ENCODE data around the gene ANTXR2. TPM values are rescaled to one million over a fixed set of nuclear protein-coding genes. Genes with fewer than 3 reads are reported as not detected.
A peak's percentile ranks its signal among the peaks of the same experiment; 100 is the strongest.

ANTXR2 gene
- total and polyA plus RNA-seq, 2 of the 13 experiments (the other 11 are each of a cell fraction or from before 2014, with no cell fraction given): 4.6 to 14.5 TPM

DNA sequence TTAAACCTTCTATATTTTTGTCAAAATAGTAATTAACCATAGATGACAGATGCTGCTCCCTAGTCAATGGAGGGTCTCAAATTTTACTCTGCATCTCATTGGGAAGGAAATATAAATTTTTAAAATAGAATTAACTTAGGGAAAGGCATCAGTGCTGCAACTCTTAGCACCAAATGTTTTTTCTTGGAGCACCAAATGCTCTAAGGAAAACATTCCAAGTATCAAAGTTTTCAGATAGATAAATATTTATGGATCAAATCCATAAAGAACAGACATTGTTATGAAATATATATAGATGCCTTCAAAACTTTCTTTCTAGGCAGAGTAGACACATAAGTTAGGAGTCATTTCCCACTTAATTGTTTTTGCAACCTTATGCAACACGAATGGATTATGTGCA lies 168.7 kb downstream of the ANTXR2 start (continued):
- no peak for TF ChIP-seq EP300 (IDR thresholded peaks at IDR 0.05; ENCODE audit: low read depth in 2 of 2, low read length in 2 of 2)
- TF ChIP-seq EP300 (CRISPR knock-in tag; IDR thresholded peaks at IDR 0.05; ENCODE audit: borderline replicate concordance): no peak

DNA sequence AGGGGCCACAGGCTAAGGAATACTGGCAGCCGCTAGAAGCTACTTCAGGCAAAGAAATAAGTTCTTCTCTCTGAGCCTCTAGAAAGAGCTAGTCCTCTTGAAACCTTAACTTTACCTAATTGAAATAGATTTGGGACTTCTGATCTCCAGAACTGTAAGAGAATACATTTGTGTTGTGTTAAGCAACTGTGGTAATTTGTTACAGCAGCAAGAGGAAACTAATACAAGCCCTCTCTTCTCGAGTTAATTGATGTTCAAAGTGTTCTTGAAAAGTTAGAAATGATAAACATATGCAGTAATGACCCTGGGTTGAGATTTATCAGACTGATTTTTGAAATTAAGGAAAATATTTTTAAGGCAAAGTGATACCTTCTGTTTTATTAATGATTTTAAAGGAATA lies 172.8 kb downstream of the ANTXR2 start:
- H4K20me1 ChIP-seq (ENCODE audit: insufficient read depth, low read length): no peaks in the 10 kb centered on the region
- H3K4me2 ChIP-seq (ENCODE audit: low read depth, low read length): no peak overlapping the region
- no peak overlapping the region for H3K9ac ChIP-seq (ENCODE audit: insufficient read depth, low read depth, low read length)
- no peak overlapping the region for H3K4me3 ChIP-seq (replicated peaks in 1 of 3; ENCODE audit: insufficient read depth in 1 of 3, low read depth in 2 of 3, low read length in 3 of 3)
- DNase-seq (ENCODE audit: low spot score) (no peak), FAIRE-seq (no peak), ATAC-seq (no peak)
- in situ Hi-C loops (cut with HindIII; ENCODE audit: extremely low pct_ligation_motif_present, low pct_unique_long_range_greater_than_20kb): loop anchor here (25.0 kb wide), 1 partner anchor 312 kb away; no protein-coding TSS in a partner anchor
- POLR2A ChIA-PET: no interaction called here
- no peaks in the 10 kb centered on the region for H3K9me3 ChIP-seq (ENCODE audit: low read length)
- no peak overlapping the region for H3K27ac ChIP-seq (ENCODE audit: extremely low read length, insufficient read depth, low read length)
- TF ChIP-seq, protein P1, sequence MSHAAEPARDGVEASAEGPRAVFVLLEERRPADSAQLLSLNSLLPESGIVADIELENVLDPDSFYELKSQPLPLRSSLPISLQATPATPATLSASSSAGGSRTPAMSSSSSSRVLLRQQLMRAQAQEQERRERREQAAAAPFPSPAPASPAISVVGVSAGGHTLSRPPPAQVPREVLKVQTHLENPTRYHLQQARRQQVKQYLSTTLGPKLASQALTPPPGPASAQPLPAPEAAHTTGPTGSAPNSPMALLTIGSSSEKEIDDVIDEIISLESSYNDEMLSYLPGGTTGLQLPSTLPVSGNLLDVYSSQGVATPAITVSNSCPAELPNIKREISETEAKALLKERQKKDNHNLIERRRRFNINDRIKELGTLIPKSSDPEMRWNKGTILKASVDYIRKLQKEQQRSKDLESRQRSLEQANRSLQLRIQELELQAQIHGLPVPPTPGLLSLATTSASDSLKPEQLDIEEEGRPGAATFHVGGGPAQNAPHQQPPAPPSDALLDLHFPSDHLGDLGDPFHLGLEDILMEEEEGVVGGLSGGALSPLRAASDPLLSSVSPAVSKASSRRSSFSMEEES (CRISPR knock-in tag; IDR thresholded peaks at IDR 0.05): no peak
- TF ChIP-seq ZNF12 (CRISPR knock-in tag; IDR thresholded peaks at IDR 0.05): peak; percentile 92
- no peak for TF ChIP-seq HOXA3 (CRISPR knock-in tag; IDR thresholded peaks at IDR 0.05)
- TF ChIP-seq FOXP1 (IDR thresholded peaks at IDR 0.05): no peak
- TF ChIP-seq FOXP1 (CRISPR knock-in tag; IDR thresholded peaks at IDR 0.05): no peak
- H3K79me2 ChIP-seq (ENCODE audit: insufficient read depth, low read length): no peaks in the 10 kb centered on the region
- no peaks in the 10 kb centered on the region for H3K4me1 ChIP-seq (ENCODE audit: insufficient read depth, low read length)
- intact Hi-C loops (cut with micrococcal nuclease; ENCODE audit: unreplicated experiment): no loop called here
- H3K27me3 ChIP-seq (ENCODE audit: control insufficient read depth in 1 of 2, insufficient read depth in 2 of 2, low read length in 2 of 2): no peaks in the 10 kb centered on the region
- H2AFZ ChIP-seq (ENCODE audit: low read length): no peak overlapping the region
- no peaks in the 10 kb centered on the region for H3K36me3 ChIP-seq (replicated peaks in 1 of 2; ENCODE audit: control insufficient read depth in 1 of 2, insufficient read depth in 2 of 2, low read length in 2 of 2)
- CTCF ChIA-PET (ENCODE audit: low intra/inter-chr PET ratio, low total read pairs): no interaction called here
- 48% methylated on average over 2 of the region's 2 CpGs for WGBS (ENCODE audit: low lambda C conversion rate)
- BruUV-seq (replicated peaks): no TSS peak

DNA sequence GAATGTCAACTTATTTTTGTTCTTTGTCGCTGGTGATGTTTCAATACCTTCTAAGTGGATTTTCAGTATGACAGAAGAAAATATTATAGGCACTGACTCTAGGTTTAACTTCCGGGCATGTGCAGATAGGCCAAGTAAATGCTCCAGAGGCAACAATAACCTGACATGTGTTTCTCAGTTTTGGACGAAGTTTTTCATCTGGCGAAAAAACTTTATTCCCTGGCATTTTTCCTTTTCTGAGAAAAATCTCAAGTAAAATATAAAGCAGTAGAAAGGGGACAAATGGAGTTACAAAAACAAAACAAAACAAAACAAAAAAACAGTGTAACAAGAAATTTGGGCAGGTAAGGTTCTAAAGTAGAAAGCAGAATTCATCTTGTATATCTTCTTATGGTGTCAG lies 173.5 kb downstream of the ANTXR2 start:
- Histone ChIP-seq H3K4me2 (ENCODE audit: low read depth, low read length) (no peak overlapping the region), H4K20me1 (ENCODE audit: insufficient read depth, low read length) (no peaks in the 10 kb centered on the region), H2AFZ (ENCODE audit: low read length) (no peak overlapping the region), H3K79me2 (ENCODE audit: insufficient read depth, low read length) (no peaks in the 10 kb centered on the region), H3K9me3 (ENCODE audit: low read length) (no peaks in the 10 kb centered on the region), H3K27me3 (ENCODE audit: control insufficient read depth in 1 of 2, insufficient read depth in 2 of 2, low read length in 2 of 2) (no peaks in the 10 kb centered on the region), H3K36me3 (replicated peaks in 1 of 2; ENCODE audit: control insufficient read depth in 1 of 2, insufficient read depth in 2 of 2, low read length in 2 of 2) (no peaks in the 10 kb centered on the region), H3K4me3 (replicated peaks in 1 of 3; ENCODE audit: insufficient read depth in 1 of 3, low read depth in 2 of 3, low read length in 3 of 3) (no peak overlapping the region), H3K27ac (ENCODE audit: extremely low read length, insufficient read depth, low read length) (no peak overlapping the region), H3K4me1 (ENCODE audit: insufficient read depth, low read length) (no peaks in the 10 kb centered on the region), H3K9ac (ENCODE audit: insufficient read depth, low read depth, low read length) (no peak overlapping the region)
- 73% methylated on average over 4 of the region's 4 CpGs for WGBS (ENCODE audit: low lambda C conversion rate)
- POLR2A ChIA-PET: no interaction called here
- intact Hi-C loops (cut with micrococcal nuclease; ENCODE audit: unreplicated experiment) (no loop called here), in situ Hi-C loops (cut with HindIII; ENCODE audit: extremely low pct_ligation_motif_present, low pct_unique_long_range_greater_than_20kb) (no loop called here)
- BruUV-seq (replicated peaks): no TSS peak
- CTCF ChIA-PET (ENCODE audit: low intra/inter-chr PET ratio, low total read pairs): no interaction called here
- FAIRE-seq (no peak), DNase-seq (ENCODE audit: low spot score) (no peak), ATAC-seq (no peak)
- TF ChIP-seq CHD2 (IDR thresholded peaks at IDR 0.05; ENCODE audit: low read depth, low read length) (no peak), CBX1 (IDR thresholded peaks at IDR 0.05; ENCODE audit: low read depth) (no peak)
- TF ChIP-seq, protein P2, sequence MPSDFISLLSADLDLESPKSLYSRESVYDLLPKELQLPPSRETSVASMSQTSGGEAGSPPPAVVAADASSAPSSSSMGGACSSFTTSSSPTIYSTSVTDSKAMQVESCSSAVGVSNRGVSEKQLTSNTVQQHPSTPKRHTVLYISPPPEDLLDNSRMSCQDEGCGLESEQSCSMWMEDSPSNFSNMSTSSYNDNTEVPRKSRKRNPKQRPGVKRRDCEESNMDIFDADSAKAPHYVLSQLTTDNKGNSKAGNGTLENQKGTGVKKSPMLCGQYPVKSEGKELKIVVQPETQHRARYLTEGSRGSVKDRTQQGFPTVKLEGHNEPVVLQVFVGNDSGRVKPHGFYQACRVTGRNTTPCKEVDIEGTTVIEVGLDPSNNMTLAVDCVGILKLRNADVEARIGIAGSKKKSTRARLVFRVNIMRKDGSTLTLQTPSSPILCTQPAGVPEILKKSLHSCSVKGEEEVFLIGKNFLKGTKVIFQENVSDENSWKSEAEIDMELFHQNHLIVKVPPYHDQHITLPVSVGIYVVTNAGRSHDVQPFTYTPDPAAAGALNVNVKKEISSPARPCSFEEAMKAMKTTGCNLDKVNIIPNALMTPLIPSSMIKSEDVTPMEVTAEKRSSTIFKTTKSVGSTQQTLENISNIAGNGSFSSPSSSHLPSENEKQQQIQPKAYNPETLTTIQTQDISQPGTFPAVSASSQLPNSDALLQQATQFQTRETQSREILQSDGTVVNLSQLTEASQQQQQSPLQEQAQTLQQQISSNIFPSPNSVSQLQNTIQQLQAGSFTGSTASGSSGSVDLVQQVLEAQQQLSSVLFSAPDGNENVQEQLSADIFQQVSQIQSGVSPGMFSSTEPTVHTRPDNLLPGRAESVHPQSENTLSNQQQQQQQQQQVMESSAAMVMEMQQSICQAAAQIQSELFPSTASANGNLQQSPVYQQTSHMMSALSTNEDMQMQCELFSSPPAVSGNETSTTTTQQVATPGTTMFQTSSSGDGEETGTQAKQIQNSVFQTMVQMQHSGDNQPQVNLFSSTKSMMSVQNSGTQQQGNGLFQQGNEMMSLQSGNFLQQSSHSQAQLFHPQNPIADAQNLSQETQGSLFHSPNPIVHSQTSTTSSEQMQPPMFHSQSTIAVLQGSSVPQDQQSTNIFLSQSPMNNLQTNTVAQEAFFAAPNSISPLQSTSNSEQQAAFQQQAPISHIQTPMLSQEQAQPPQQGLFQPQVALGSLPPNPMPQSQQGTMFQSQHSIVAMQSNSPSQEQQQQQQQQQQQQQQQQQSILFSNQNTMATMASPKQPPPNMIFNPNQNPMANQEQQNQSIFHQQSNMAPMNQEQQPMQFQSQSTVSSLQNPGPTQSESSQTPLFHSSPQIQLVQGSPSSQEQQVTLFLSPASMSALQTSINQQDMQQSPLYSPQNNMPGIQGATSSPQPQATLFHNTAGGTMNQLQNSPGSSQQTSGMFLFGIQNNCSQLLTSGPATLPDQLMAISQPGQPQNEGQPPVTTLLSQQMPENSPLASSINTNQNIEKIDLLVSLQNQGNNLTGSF (CRISPR knock-in tag; IDR thresholded peaks at IDR 0.05): no peak
- TF ChIP-seq, protein P3, sequence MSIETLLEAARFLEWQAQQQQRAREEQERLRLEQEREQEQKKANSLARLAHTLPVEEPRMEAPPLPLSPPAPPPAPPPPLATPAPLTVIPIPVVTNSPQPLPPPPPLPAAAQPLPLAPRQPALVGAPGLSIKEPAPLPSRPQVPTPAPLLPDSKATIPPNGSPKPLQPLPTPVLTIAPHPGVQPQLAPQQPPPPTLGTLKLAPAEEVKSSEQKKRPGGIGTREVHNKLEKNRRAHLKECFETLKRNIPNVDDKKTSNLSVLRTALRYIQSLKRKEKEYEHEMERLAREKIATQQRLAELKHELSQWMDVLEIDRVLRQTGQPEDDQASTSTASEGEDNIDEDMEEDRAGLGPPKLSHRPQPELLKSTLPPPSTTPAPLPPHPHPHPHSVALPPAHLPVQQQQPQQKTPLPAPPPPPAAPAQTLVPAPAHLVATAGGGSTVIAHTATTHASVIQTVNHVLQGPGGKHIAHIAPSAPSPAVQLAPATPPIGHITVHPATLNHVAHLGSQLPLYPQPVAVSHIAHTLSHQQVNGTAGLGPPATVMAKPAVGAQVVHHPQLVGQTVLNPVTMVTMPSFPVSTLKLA (IDR thresholded peaks at IDR 0.05): no peak

Measured in HepG2 (cell line).